Suprapubic skin (tissue), 4 donors: Measurements from ENCODE around the gene KCTD17. TPM values are rescaled to one million over a fixed set of nuclear protein-coding genes. Genes with fewer than 3 reads are reported as not detected.

ENCODE experiments used
- DNase-seq, 2 donors: peaks; one replicate each; pipeline ENCODE4 v3.0.0-alpha.2; 2019; ENCODE audit warnings: low spot score in 2 of 2
- H3K27ac ChIP-seq: fragments of 200-600 bp; sonication (generic); one replicate; pipeline ENCODE4 v1.5.1; 2019
- H3K27me3 ChIP-seq: fragments of 200-600 bp; sonication (generic); one replicate; pipeline ENCODE4 v1.5.1; 2019
- H3K36me3 ChIP-seq: fragments of 200-600 bp; sonication (generic); one replicate; pipeline ENCODE4 v1.5.1; 2019
- H3K4me1 ChIP-seq: fragments of 200-600 bp; sonication (generic); one replicate; pipeline ENCODE4 v1.5.1; 2019
- H3K4me3 ChIP-seq: fragments of 200-600 bp; sonication (generic); one replicate; pipeline ENCODE4 v1.5.1; 2019; ENCODE audit warnings: mild to moderate bottlenecking
- H3K9me3 ChIP-seq: fragments of 200-600 bp; sonication (generic); one replicate; pipeline ENCODE4 v1.5.1; 2019
- EP300 ChIP-seq: sonication (generic); formaldehyde crosslinking; IDR thresholded peaks from one replicate; pipeline ENCODE4 v1.6.1; 2017; ENCODE audit warnings: antibody characterized with exemption
- POLR2A ChIP-seq, 2 donors: fragments of 450-650 bp; IDR thresholded peaks; one replicate each; pipeline ENCODE4 v1.6.1; 2017; ENCODE audit warnings: antibody characterized with exemption in 2 of 2, mild to moderate bottlenecking in 2 of 2, moderate library complexity in 2 of 2
- POLR2AphosphoS5 ChIP-seq, 3 donors: sonication (generic); formaldehyde crosslinking; IDR thresholded peaks; one replicate each; pipeline ENCODE4 v1.6.1; 2017; ENCODE audit warnings: antibody characterized with exemption in 3 of 3
- WGBS: methylation state at CpG from one replicate; pipeline ENCODE4 v1.1.5; 2018; 5-methylcytosine and 5-hydroxymethylcytosine counted together
- total RNA-seq, 4 donors: library from RNA; depleted of rRNA; stranded (reverse); fragments of >200 nt; gene quantifications; one replicate each; pipeline ENCODE4 v1.1.0, GENCODE V29; 2016
- TF ChIP-seq, protein P1 (sequence below), 2 donors: fragments of 200-600 bp in 1 of 2; fragments of 450-650 bp in 1 of 2; sonication (generic) in 1 of 2; IDR thresholded peaks; one replicate each; pipeline ENCODE4 v1.5.1; 2016 to 2019; ENCODE audit warnings: antibody characterized with exemption in 2 of 2, mild to moderate bottlenecking in 1 of 2, moderate library complexity in 1 of 2

KCTD17 gene
- total RNA-seq, 4 donors from 2014 or later = 25.0 to 67.0 (median 35.7) TPM

DNA sequence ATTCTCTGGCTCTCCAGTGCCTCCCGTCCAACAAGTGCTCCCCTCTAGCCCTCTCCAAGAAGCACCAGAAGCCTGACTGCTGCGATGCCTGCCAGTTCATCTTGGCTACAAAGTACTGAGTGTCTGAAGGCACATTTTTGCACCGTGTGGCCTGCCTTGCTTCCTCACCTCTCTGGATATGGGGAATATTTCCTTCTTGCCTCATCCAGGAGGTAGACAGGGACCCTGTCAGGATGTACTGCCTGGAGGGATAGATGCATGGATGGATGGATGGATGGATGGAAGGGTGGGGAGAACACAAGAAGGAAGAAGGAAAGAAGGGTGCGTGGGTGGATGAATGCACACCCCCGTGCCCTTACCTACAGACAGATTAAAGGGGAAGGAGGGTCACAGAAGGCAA is 27.6 kb downstream of the KCTD17 start:
- peaks cover 30% of the 10 kb centered on the region for H3K27me3 ChIP-seq
- TF ChIP-seq EP300 (no peak), POLR2AphosphoS5 (IDR thresholded peaks at IDR 0.05) (no peak), POLR2A (IDR thresholded peaks at IDR 0.05) (no peak)
- TF ChIP-seq, protein P1, sequence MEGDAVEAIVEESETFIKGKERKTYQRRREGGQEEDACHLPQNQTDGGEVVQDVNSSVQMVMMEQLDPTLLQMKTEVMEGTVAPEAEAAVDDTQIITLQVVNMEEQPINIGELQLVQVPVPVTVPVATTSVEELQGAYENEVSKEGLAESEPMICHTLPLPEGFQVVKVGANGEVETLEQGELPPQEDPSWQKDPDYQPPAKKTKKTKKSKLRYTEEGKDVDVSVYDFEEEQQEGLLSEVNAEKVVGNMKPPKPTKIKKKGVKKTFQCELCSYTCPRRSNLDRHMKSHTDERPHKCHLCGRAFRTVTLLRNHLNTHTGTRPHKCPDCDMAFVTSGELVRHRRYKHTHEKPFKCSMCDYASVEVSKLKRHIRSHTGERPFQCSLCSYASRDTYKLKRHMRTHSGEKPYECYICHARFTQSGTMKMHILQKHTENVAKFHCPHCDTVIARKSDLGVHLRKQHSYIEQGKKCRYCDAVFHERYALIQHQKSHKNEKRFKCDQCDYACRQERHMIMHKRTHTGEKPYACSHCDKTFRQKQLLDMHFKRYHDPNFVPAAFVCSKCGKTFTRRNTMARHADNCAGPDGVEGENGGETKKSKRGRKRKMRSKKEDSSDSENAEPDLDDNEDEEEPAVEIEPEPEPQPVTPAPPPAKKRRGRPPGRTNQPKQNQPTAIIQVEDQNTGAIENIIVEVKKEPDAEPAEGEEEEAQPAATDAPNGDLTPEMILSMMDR (IDR thresholded peaks at IDR 0.05) = no peak
- no peaks in the 10 kb centered on the region for H3K36me3 ChIP-seq
- H3K4me1 ChIP-seq = peaks cover 2% of the 10 kb centered on the region
- H3K4me3 ChIP-seq = no peak overlapping the region
- WGBS = 45% methylated on average over 5 of the region's 5 CpGs
- DNase-seq = no peak
- no peak overlapping the region for H3K27ac ChIP-seq
- no peaks in the 10 kb centered on the region for H3K9me3 ChIP-seq

DNA sequence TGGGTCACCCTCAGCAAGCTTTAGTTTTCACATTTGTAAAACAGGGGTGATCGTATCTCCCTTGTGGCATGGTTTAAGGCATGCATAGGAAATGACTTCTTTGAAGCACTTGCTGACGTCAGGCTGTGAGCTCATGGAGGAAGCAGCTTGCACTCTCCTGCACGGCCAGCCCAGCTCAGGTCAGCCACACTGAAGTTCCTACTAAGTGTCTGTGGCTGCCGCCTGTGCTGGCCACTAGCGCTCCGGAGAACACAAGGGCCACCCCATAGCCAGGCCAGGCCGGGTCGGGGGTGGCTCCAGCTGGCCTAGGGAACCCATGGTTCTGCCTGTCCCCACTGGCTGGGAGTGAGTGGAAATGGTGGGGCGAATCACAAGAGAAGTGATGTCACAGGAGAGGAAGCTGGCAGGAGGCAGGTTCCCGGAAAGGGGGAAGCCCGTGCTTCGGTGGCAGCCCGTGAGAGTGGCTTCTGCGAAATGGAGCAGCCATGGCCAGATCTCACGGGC is 28.2 kb downstream of the KCTD17 start:
- 76% methylated on average over 13 of the region's 15 CpGs for WGBS
- peaks cover 2% of the 10 kb centered on the region for H3K4me1 ChIP-seq
- no peak overlapping the region for H3K4me3 ChIP-seq
- TF ChIP-seq, protein P1 (IDR thresholded peaks at IDR 0.05) = no peak
- TF ChIP-seq POLR2AphosphoS5 (IDR thresholded peaks at IDR 0.05) (no peak), POLR2A (IDR thresholded peaks at IDR 0.05) (no peak), EP300 (no peak)
- H3K27ac ChIP-seq = no peak overlapping the region
- no peaks in the 10 kb centered on the region for H3K36me3 ChIP-seq
- no peak for DNase-seq
- peaks cover 24% of the 10 kb centered on the region for H3K27me3 ChIP-seq
- H3K9me3 ChIP-seq = no peaks in the 10 kb centered on the region

DNA sequence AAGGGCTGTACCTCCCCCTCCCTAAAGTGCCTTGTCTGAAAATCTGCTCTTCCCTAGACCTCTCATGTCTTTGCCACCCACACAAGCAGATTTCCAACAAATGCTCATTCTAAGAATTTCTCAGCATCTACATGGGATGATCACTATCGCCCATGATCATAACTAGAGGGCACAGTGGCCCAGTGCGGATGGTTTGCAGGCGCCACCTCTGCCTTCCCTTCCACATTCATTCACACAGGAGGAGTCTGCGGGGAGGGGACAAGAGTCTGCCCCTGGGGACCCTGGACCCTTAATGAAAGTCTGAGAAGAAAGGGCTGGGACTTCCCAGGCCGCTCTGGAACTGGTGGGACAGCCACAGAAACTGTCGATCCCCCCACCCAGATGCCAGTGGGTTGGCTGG is 28.9 kb downstream of the KCTD17 start:
- Histone ChIP-seq H3K4me1 (peaks cover 2% of the 10 kb centered on the region), H3K27me3 (peaks cover 19% of the 10 kb centered on the region), H3K36me3 (no peaks in the 10 kb centered on the region), H3K27ac (no peak overlapping the region), H3K9me3 (no peaks in the 10 kb centered on the region), H3K4me3 (no peak overlapping the region)
- 97% methylated on average over 3 of the region's 6 CpGs for WGBS
- no peak for DNase-seq
- TF ChIP-seq, protein P1 (IDR thresholded peaks at IDR 0.05) = no peak
- TF ChIP-seq EP300 (no peak), POLR2AphosphoS5 (IDR thresholded peaks at IDR 0.05) (no peak), POLR2A (IDR thresholded peaks at IDR 0.05) (no peak)

DNA sequence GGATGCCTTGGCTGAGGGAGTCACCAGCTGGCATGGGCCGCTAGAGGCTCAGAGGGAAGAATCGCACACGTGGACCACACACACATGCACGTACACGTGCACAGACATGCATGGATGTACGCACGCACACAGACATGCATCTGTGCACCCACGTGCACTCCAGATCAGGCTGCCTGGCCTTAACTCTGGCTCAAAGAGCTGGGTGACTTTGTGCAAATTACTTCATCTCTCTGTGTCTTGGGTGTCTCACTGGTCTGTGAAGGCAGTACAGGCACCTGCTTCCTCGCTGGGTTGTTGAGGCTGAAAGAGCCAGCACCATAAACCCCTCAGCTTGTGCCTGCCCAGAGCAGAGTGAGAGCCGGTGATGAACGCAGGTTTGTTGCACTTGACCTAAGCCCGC is 29.3 kb downstream of the KCTD17 start:
- no peaks in the 10 kb centered on the region for H3K36me3 ChIP-seq
- no peak overlapping the region for H3K27ac ChIP-seq
- 72% methylated on average over 4 of the region's 12 CpGs for WGBS

DNA sequence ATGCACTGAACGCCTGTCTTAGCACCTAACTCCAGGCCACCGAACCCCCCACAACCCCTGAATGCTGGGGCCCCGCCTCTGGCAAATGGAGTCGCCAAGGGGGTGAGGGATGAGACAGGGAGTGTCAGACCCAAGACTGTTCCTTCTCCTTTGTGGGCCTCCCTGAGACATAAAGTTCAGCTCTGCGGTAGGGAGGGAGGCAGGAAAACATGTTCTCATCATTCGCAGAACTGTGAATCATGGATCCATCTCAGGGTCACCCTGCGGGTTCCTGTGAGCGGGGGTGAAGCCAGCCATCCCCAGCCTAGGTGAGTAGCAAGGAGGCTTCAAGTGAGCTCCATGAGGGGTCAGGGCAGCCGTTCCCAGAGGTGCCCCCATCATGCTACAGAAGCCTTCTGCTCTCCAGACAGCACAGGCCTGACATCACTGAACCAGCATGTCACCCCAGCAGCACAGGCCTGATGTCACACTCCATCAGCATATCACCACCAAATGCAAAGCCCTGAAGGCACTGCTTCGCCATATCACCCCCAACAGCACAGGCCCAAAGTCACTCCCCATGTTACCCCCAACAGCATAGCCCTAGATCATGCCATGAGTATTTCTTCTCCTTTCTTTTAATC is 30.8 kb downstream of the KCTD17 start:
- H3K27me3 ChIP-seq = peaks cover 15% of the 10 kb centered on the region
- no peak overlapping the region for H3K27ac ChIP-seq
- H3K9me3 ChIP-seq = no peaks in the 10 kb centered on the region
- no peak for TF ChIP-seq POLR2AphosphoS5 (IDR thresholded peaks at IDR 0.05)
- TF ChIP-seq, protein P1 (IDR thresholded peaks at IDR 0.05) = no peak
- no peak for TF ChIP-seq EP300
- no peak for TF ChIP-seq POLR2A (IDR thresholded peaks at IDR 0.05)
- no peak for DNase-seq
- no peak overlapping the region for H3K4me3 ChIP-seq
- no peaks in the 10 kb centered on the region for H3K36me3 ChIP-seq
- peaks cover 2% of the 10 kb centered on the region for H3K4me1 ChIP-seq
- WGBS = 87% methylated on average over 7 of the region's 10 CpGs

More for the DNA sequence above, 29.3 kb downstream of the KCTD17 start:
- H3K4me1 ChIP-seq = peaks cover 2% of the 10 kb centered on the region
- no peak overlapping the region for H3K4me3 ChIP-seq
- TF ChIP-seq POLR2A (IDR thresholded peaks at IDR 0.05) = no peak
- TF ChIP-seq POLR2AphosphoS5 (IDR thresholded peaks at IDR 0.05) = no peak
- no peak for TF ChIP-seq EP300
- TF ChIP-seq, protein P1 (IDR thresholded peaks at IDR 0.05) = no peak
- peaks cover 19% of the 10 kb centered on the region for H3K27me3 ChIP-seq
- H3K9me3 ChIP-seq = no peaks in the 10 kb centered on the region
- no peak for DNase-seq
